HCT116 (cell line): ENCODE data around the gene WAC. TPM values are rescaled to one million over a fixed set of nuclear protein-coding genes. Genes with fewer than 3 reads are reported as not detected.
A peak's percentile ranks its signal among the peaks of the same experiment; 100 is the strongest.

ENCODE experiments used
- ATAC-seq: fragments of 200-7000 bp; cut with Tn5 transposase; 2 replicates; pipeline ENCODE4 v1.9.1; 2020; ENCODE audit warnings: mild to moderate bottlenecking, moderate library complexity
- BruUV-seq: library from RNA; stranded (reverse); fragments of 400-500 nt; replicated peaks from 2 replicates; lab custom pipeline; 2021; lab: Mats Ljungman, UMichigan
- CTCF ChIA-PET: fragments of 300-600 bp; sonication (Branson Sonifier 250); formaldehyde crosslinking; loops from one replicate; lab custom pipeline; 2021; ENCODE audit warnings: antibody characterized with exemption; lab: Charles Lee
- POLR2A ChIA-PET: fragments of 300-600, 350-600 bp; sonication (Branson Sonifier 250); formaldehyde crosslinking; loops from one replicate; lab custom pipeline; 2021; ENCODE audit warnings: antibody characterized with exemption; lab: Charles Lee
- RAD21 ChIA-PET, 2 experiments: fragments of 300-600 bp; sonication (Branson Sonifier 250); formaldehyde crosslinking; loops; one replicate each; lab custom pipeline; 2023; ENCODE audit warnings: low total read pairs in 2 of 2; ENCODE audit not compliant: uncharacterized antibody in 2 of 2, unreplicated experiment in 2 of 2, low non-redundant PET in 1 of 2; lab: Charles Lee
- DNase-seq: peaks from one replicate; pipeline ENCODE4 v3.0.0-alpha.2; 2010; ENCODE audit warnings: low read depth, low spot score
- H2AFZ ChIP-seq: fragments of 200-600 bp; shearing (Covaris generic), sonication (generic); 2 replicates; pipeline ENCODE4 v1.6.1; 2017; ENCODE audit warnings: low read depth, mixed run types, mixed read lengths, antibody characterized with exemption, low read length; ENCODE audit not compliant: poor library complexity, severe bottlenecking
- H3K27ac ChIP-seq: 2 replicates; pipeline ENCODE4 v1.5.1; 2012; ENCODE audit warnings: low read depth, low read length
- H3K27me3 ChIP-seq: fragments of 200-600 bp; sonication (generic); 2 replicates; pipeline ENCODE4 v1.6.1; 2016; ENCODE audit warnings: mixed run types, low read length, mixed read lengths; ENCODE audit not compliant: insufficient read depth
- H3K36me3 ChIP-seq, 2 experiments: fragments of 200-500 bp in 1 of 2; fragments of 200-600 bp in 1 of 2; sonication (Bioruptor generic) in 1 of 2; sonication (generic) in 1 of 2; 2 replicates each; pipeline versions ENCODE4 v1.5.1 to v1.6.1; 2014 to 2016; ENCODE audit warnings: low read length in 2 of 2, inconsistent platforms in 1 of 2, mixed read lengths in 1 of 2, mixed run types in 1 of 2; ENCODE audit not compliant: insufficient read depth in 2 of 2, control insufficient read depth in 1 of 2
- H3K4me1 ChIP-seq, 2 experiments: fragments of 200-600 bp in 1 of 2; sonication (generic) in 1 of 2; 2 replicates each; pipeline versions ENCODE4 v1.5.1 to v1.6.1; 2012 to 2017; ENCODE audit warnings: low read length in 2 of 2, inconsistent platforms in 1 of 2, mild to moderate bottlenecking in 1 of 2, mixed read lengths in 1 of 2, mixed run types in 1 of 2, moderate library complexity in 1 of 2; ENCODE audit not compliant: insufficient read depth in 2 of 2, control insufficient read depth in 1 of 2
- H3K4me2 ChIP-seq: fragments of 200-600 bp; sonication (generic); 2 replicates; pipeline ENCODE4 v1.6.1; 2017; ENCODE audit warnings: mixed run types, low read length, mixed read lengths
- H3K4me3 ChIP-seq, 2 experiments: fragments of 200-600 bp in 1 of 2; sonication (generic) in 1 of 2; replicated peaks in 1 of 2; 2 replicates each; pipeline ENCODE4 v1.5.1; 2011 to 2016; ENCODE audit warnings: low read length in 2 of 2, control low read depth in 1 of 2, low read depth in 1 of 2, mild to moderate bottlenecking in 1 of 2, mixed read lengths in 1 of 2, mixed run types in 1 of 2
- H3K79me2 ChIP-seq: fragments of 200-600 bp; sonication (generic); 2 replicates; pipeline ENCODE4 v1.6.1; 2017; ENCODE audit warnings: mild to moderate bottlenecking, mixed run types, low read length, moderate library complexity, mixed read lengths; ENCODE audit not compliant: insufficient read depth
- H3K9ac ChIP-seq: fragments of 200-600 bp; sonication (generic); 2 replicates; pipeline ENCODE4 v1.6.1; 2016; ENCODE audit warnings: low read length, mixed read lengths
- H3K9me2 ChIP-seq: fragments of 200-600 bp; sonication (generic), shearing (Covaris generic); 2 replicates; pipeline ENCODE4 v1.6.1; 2017; ENCODE audit warnings: mixed run types, mild to moderate bottlenecking, moderate library complexity; ENCODE audit not compliant: insufficient read depth
- H3K9me3 ChIP-seq, 2 experiments: fragments of 200-500 bp in 1 of 2; fragments of 200-600 bp in 1 of 2; sonication (Bioruptor generic) in 1 of 2; sonication (generic) in 1 of 2; 2 replicates each; pipeline ENCODE4 v1.6.1; 2014 to 2017; ENCODE audit warnings: low read length in 2 of 2, mixed read lengths in 2 of 2, inconsistent platforms in 1 of 2, low read depth in 1 of 2, mild to moderate bottlenecking in 1 of 2, mixed run types in 1 of 2, moderate library complexity in 1 of 2; ENCODE audit not compliant: control insufficient read depth in 1 of 2, insufficient read depth in 1 of 2
- H4K20me1 ChIP-seq: fragments of 200-600 bp; sonication (generic), shearing (Covaris generic); 2 replicates; pipeline ENCODE4 v1.6.1; 2017; ENCODE audit warnings: mixed run types, mild to moderate bottlenecking, moderate library complexity; ENCODE audit not compliant: insufficient read depth
- CEBPB ChIP-seq: IDR thresholded peaks from 2 replicates; pipeline ENCODE4 v1.6.1; 2012; ENCODE audit warnings: low read depth
- EGR1 ChIP-seq: IDR thresholded peaks from 2 replicates; pipeline ENCODE4 v1.6.1; 2012; ENCODE audit warnings: low read depth
- ELF1 ChIP-seq: IDR thresholded peaks from 2 replicates; pipeline ENCODE4 v1.6.1; 2012; ENCODE audit warnings: low read depth, borderline replicate concordance
- EZH2 ChIP-seq: fragments of 200-600 bp; sonication (generic); IDR thresholded peaks from 2 replicates; pipeline ENCODE4 v1.6.1; 2017; ENCODE audit warnings: antibody characterized with exemption, mixed run types
- EZH2phosphoT487 ChIP-seq: fragments of 200-600 bp; IDR thresholded peaks from 2 replicates; pipeline ENCODE4 v1.6.1; 2018; ENCODE audit warnings: antibody characterized with exemption, borderline replicate concordance
- FOSL1 ChIP-seq: IDR thresholded peaks from 2 replicates; pipeline ENCODE4 v1.6.1; 2012; ENCODE audit warnings: low read depth
- JUND ChIP-seq: IDR thresholded peaks from 2 replicates; pipeline ENCODE4 v1.6.1; 2012
- POLR2A ChIP-seq: IDR thresholded peaks from 2 replicates; pipeline ENCODE4 v1.7.0; 2011; ENCODE audit warnings: borderline replicate concordance; ENCODE audit not compliant: insufficient read depth, insufficient read length; ENCODE audit errors: extremely low read depth
- POLR2AphosphoS5 ChIP-seq: IDR thresholded peaks from 2 replicates; pipeline ENCODE4 v1.6.1; 2011; ENCODE audit warnings: mild to moderate bottlenecking, low read depth, low read length, moderate library complexity
- RAD21 ChIP-seq: IDR thresholded peaks from 2 replicates; pipeline ENCODE4 v1.6.1; 2012; ENCODE audit warnings: low read depth, mild to moderate bottlenecking
- SP1 ChIP-seq: IDR thresholded peaks from 2 replicates; pipeline ENCODE4 v1.6.1; 2012; ENCODE audit warnings: low read depth
- TCF7L2 ChIP-seq: IDR thresholded peaks from 2 replicates; pipeline ENCODE4 v1.7.0; 2011; ENCODE audit warnings: borderline replicate concordance, inconsistent platforms; ENCODE audit not compliant: insufficient read depth, insufficient read length; ENCODE audit errors: extremely low read depth
- ZNF274 ChIP-seq: fragments of 200-500 bp; sonication (Bioruptor generic); IDR thresholded peaks from 2 replicates; pipeline ENCODE4 v1.6.1; 2014; ENCODE audit warnings: mild to moderate bottlenecking, low read depth, low read length, inconsistent platforms
- intact Hi-C: fragments of 100-400 bp; cut with micrococcal nuclease; formaldehyde crosslinking; loops from 2 replicates; pipeline ENCODE4 v1.10.0; 2022
- total RNA-seq: library from RNA; stranded (reverse); gene quantifications from one replicate; pipeline ENCODE4 v1.2.1, GENCODE V29; 2021; ENCODE audit not compliant: unreplicated experiment
- TF ChIP-seq, protein P1 (sequence below): IDR thresholded peaks from 2 replicates; pipeline ENCODE4 v1.6.1; 2012
- TF ChIP-seq, protein P2 (sequence below): IDR thresholded peaks from 2 replicates; pipeline ENCODE4 v1.6.1; 2011; ENCODE audit warnings: mild to moderate bottlenecking, low read length, moderate library complexity; ENCODE audit not compliant: insufficient replicate concordance; ENCODE audit errors: extremely low read depth

The WAC gene
- total RNA-seq, 1 experiment from 2014 or later = 117 TPM

DNA sequence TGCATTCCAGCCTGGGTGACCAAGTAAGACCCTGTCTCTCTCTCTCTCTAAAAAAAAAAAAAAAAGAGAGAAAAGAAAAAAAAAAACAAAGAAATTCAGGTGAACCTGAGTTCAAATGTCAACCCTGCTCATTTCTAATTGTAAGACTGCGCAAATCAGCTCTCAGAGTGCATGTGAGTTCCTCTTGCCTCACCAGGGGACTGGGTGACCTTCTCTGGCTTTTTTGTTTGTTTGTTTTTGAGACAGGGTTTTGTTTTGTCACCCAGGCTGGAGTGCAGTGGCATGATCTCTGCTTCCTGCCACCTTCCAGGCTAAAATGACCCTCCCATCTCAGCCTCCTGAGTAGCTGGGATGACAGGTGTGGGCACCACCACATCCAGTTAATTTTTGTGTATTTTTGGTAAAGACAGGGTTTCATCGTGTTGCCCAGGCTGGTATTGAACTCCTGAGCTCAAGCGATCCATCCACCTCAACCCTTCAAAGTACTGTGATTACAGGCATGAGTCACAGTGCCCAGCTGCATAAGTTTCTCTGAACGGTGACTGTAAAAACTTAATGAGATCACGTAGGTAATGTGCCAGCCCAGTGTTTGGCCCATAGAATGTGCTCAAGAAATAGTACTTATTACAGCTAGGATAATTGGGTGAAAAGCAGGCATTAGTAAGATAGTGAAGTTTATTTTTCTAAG is 99.1 kb downstream of the WAC start:
- intact Hi-C loops = no loop called here
- DNase-seq = no peak
- Histone ChIP-seq H3K4me2 (no peak overlapping the region), H4K20me1 (no peaks in the 10 kb centered on the region), H2AFZ (no peak overlapping the region), H3K79me2 (no peaks in the 10 kb centered on the region), H3K36me3 (no peaks in the 10 kb centered on the region), H3K9ac (no peak overlapping the region), H3K9me2 (no peaks in the 10 kb centered on the region), H3K4me1 (peaks cover 3 to 7% of the 10 kb centered on the region in 2 experiments; a peak in 2 of 4 replicates), H3K27me3 (no peaks in the 10 kb centered on the region), H3K27ac (no peak overlapping the region), H3K4me3 (no peak overlapping the region), H3K9me3 (no peaks in the 10 kb centered on the region)
- no TSS peak for BruUV-seq
- CTCF ChIA-PET = interaction anchor here (0.7 to 0.9 kb wide), 2 partner anchors 488 to 672 kb away, joined by 3 read pairs; no protein-coding TSS in a partner anchor
- RAD21 ChIA-PET = no interaction called here
- TF ChIP-seq ELF1 (no peak), TCF7L2 (no peak), JUND (0 out of 2 replicates have a peak, but pooled peaks have one; percentile 14)
- TF ChIP-seq, protein P1, sequence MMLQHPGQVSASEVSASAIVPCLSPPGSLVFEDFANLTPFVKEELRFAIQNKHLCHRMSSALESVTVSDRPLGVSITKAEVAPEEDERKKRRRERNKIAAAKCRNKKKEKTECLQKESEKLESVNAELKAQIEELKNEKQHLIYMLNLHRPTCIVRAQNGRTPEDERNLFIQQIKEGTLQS = no peak
- no peak for ATAC-seq
- POLR2A ChIA-PET = interaction anchor here (0.9 kb wide), 1 partner anchor 359 kb away, joined by 4 read pairs; no protein-coding TSS in a partner anchor

DNA sequence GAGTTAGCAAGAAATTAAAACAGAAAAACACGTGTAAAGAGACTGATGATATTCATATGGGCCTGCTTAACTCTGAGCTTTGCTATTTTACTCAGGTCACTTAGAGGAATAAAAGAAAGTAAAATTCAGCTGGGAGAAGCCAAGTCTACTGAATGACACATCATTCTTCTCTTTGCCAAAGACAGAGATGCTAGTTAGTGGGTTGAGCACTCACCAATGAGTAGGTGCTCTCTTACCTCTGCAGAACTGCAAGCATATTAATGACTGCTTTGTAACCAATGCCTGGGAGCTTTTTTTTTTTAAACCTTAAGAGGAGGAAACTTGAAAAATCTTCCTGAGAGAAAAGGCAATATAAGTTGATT is 99.6 kb downstream of the WAC start:
- Histone ChIP-seq H3K4me2 (no peak overlapping the region), H3K27me3 (no peaks in the 10 kb centered on the region), H3K4me1 (peaks cover 3 to 7% of the 10 kb centered on the region in 2 experiments; a peak in 2 of 4 replicates), H3K4me3 (no peak overlapping the region), H3K9me3 (no peaks in the 10 kb centered on the region), H3K27ac (no peak overlapping the region), H3K79me2 (no peaks in the 10 kb centered on the region), H2AFZ (no peak overlapping the region), H3K9ac (no peak overlapping the region), H3K36me3 (no peaks in the 10 kb centered on the region), H4K20me1 (no peaks in the 10 kb centered on the region), H3K9me2 (no peaks in the 10 kb centered on the region)
- no TSS peak for BruUV-seq
- no peak for ATAC-seq
- POLR2A ChIA-PET = no interaction called here
- no peak for DNase-seq
- RAD21 ChIA-PET = no interaction called here
- intact Hi-C loops = no loop called here
- TF ChIP-seq, protein P2, sequence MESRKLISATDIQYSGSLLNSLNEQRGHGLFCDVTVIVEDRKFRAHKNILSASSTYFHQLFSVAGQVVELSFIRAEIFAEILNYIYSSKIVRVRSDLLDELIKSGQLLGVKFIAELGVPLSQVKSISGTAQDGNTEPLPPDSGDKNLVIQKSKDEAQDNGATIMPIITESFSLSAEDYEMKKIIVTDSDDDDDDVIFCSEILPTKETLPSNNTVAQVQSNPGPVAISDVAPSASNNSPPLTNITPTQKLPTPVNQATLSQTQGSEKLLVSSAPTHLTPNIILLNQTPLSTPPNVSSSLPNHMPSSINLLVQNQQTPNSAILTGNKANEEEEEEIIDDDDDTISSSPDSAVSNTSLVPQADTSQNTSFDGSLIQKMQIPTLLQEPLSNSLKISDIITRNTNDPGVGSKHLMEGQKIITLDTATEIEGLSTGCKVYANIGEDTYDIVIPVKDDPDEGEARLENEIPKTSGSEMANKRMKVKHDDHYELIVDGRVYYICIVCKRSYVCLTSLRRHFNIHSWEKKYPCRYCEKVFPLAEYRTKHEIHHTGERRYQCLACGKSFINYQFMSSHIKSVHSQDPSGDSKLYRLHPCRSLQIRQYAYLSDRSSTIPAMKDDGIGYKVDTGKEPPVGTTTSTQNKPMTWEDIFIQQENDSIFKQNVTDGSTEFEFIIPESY = no peak
- TF ChIP-seq, protein P1 = no peak
- TF ChIP-seq POLR2AphosphoS5 (no peak), POLR2A (no peak), EZH2 (no peak), EZH2phosphoT487 (no peak), CEBPB (no peak), EGR1 (no peak), FOSL1 (no peak), SP1 (no peak), JUND (no peak), RAD21 (no peak), ZNF274 (no peak), ELF1 (no peak)
- CTCF ChIA-PET = interaction anchor here (0.7 to 0.9 kb wide), 2 partner anchors 487 to 672 kb away, joined by 3 read pairs; no protein-coding TSS in a partner anchor
